Left ventricle myocardium inferior (tissue), 1 donor: ENCODE results near the gene UBTD2. TPM values are rescaled to one million over a fixed set of nuclear protein-coding genes. Genes with fewer than 3 reads are reported as not detected.

Experiments
- DNase-seq: peaks from one replicate; pipeline ENCODE4 v3.0.0-alpha.2; 2020
- H3K27ac ChIP-seq: fragments of 200-600 bp; replicated peaks from 2 replicates; pipeline ENCODE4 v1.8.0; 2021
- H3K27me3 ChIP-seq: fragments of 200-600 bp; 2 replicates; pipeline ENCODE4 v1.8.0; 2021; ENCODE audit warnings: low read depth
- H3K36me3 ChIP-seq: fragments of 200-600 bp; 2 replicates; pipeline ENCODE4 v1.8.0; 2021
- H3K4me1 ChIP-seq: fragments of 200-600 bp; 2 replicates; pipeline ENCODE4 v1.8.0; 2021
- H3K4me3 ChIP-seq: fragments of 200-600 bp; 2 replicates; pipeline ENCODE4 v1.8.0; 2021; ENCODE audit warnings: mild to moderate bottlenecking, moderate library complexity
- H3K9me3 ChIP-seq: fragments of 200-600 bp; replicated peaks from 2 replicates; pipeline ENCODE4 v1.8.0; 2021
- CTCF ChIP-seq: fragments of 200-600 bp; IDR thresholded peaks from 2 replicates; pipeline ENCODE4 v1.8.0; 2021; ENCODE audit warnings: antibody characterized with exemption, mild to moderate bottlenecking, borderline replicate concordance
- intact Hi-C: fragments of 100-400 bp; cut with micrococcal nuclease; formaldehyde crosslinking; loops from one replicate; pipeline ENCODE4 v1.11.0; 2022
- total RNA-seq: library from RNA; stranded (reverse); fragmentation: NEBNext Ultra II Directional; extraction: Animal tissue kit (Norgen Biotek cat#: 25700); gene quantifications from one replicate; pipeline ENCODE4 v1.2.1, GENCODE V29; 2021
- donor health status: DM: no; HTN: yes; CAD: no; lungs with severe emphysema.

UBTD2 gene
- total RNA-seq, 1 donor from 2014 or later = 7.6 TPM

GRCh38 chr5:172168311-172168710 lies 115.3 kb downstream of the UBTD2 start:
- DNase-seq = no peak
- peak overlapping the region; percentile 87 for H3K27ac ChIP-seq
- peaks cover 69% of the 10 kb centered on the region for H3K4me1 ChIP-seq

GRCh38 chr5:172167895-172168294 lies 115.7 kb downstream of the UBTD2 start:
- H3K4me1 ChIP-seq = peaks cover 69% of the 10 kb centered on the region
- no peaks in the 10 kb centered on the region for H3K36me3 ChIP-seq
- DNase-seq = peak; percentile 66
- peak overlapping the region; percentile 87 for H3K27ac ChIP-seq
- intact Hi-C loops = no loop called here
- no peaks in the 10 kb centered on the region for H3K27me3 ChIP-seq
- no peaks in the 10 kb centered on the region for H3K9me3 ChIP-seq
- H3K4me3 ChIP-seq = no peak overlapping the region
- TF ChIP-seq CTCF = no peak

More at GRCh38 chr5:172168311-172168710, 115.3 kb downstream of the UBTD2 start:
- no peak for TF ChIP-seq CTCF
- H3K9me3 ChIP-seq = no peaks in the 10 kb centered on the region
- intact Hi-C loops = no loop called here
- no peaks in the 10 kb centered on the region for H3K27me3 ChIP-seq
- no peak overlapping the region for H3K4me3 ChIP-seq
- no peaks in the 10 kb centered on the region for H3K36me3 ChIP-seq

- no peak overlapping the region for H3K27ac ChIP-seq
- intact Hi-C loops = no loop called here
- H3K36me3 ChIP-seq = no peaks in the 10 kb centered on the region
- DNase-seq = no peak
- H3K4me3 ChIP-seq = no peak overlapping the region
- no peaks in the 10 kb centered on the region for H3K27me3 ChIP-seq
- TF ChIP-seq CTCF = no peak
- H3K9me3 ChIP-seq = no peaks in the 10 kb centered on the region
- H3K4me1 ChIP-seq = peaks cover 70% of the 10 kb centered on the region
Measured at GRCh38 chr5:172166030-172166826, 117.3 kb downstream of the UBTD2 start.

- Histone ChIP-seq H3K27ac (peak overlapping the region; percentile 58), H3K4me1 (peaks cover 69% of the 10 kb centered on the region)
- intact Hi-C loops = no loop called here
Measured at GRCh38 chr5:172165465-172165864, 118.1 kb downstream of the UBTD2 start.

DNA sequence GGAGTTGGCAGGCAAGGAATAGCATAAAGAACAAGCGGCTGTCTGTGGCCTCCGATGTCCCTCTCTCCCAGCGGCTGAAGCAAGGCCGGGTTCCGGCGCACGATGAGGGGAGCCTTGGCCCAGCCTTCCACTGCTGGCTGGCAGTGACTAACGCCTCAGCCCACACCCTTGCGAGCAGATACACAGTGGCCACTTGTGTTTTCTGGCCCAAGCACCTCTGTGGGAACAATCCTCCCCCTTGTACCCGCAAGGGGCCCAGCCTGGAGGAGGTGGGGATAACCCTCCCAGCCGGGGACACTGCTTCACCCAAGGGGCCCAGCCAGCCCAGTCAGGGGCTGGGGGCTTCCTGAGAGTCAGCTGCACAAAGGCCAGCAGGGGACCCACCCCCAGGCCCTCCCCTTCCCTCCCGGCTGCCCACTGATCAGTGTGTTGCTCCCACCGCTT lies 118.8 kb downstream of the UBTD2 start:
- DNase-seq = peak; percentile 58
- Histone ChIP-seq H3K27ac (peak overlapping the region; percentile 58), H3K4me1 (peaks cover 70% of the 10 kb centered on the region)

More at GRCh38 chr5:172165465-172165864, 118.1 kb downstream of the UBTD2 start:
- no peak for DNase-seq
- Histone ChIP-seq H3K9me3 (no peaks in the 10 kb centered on the region), H3K36me3 (no peaks in the 10 kb centered on the region), H3K27me3 (no peaks in the 10 kb centered on the region), H3K4me3 (no peak overlapping the region)
- TF ChIP-seq CTCF = no peak

More for the DNA sequence above, 118.8 kb downstream of the UBTD2 start:
- H3K4me3 ChIP-seq = no peak overlapping the region
- intact Hi-C loops = no loop called here
- no peaks in the 10 kb centered on the region for H3K9me3 ChIP-seq
- TF ChIP-seq CTCF = no peak
- H3K36me3 ChIP-seq = no peaks in the 10 kb centered on the region
- no peaks in the 10 kb centered on the region for H3K27me3 ChIP-seq
